NCI-H2171 (cell line): ENCODE data around the gene STK39.
"Not testable (repeated sequence)": the region's sequence is repeated elsewhere in the genome, so short reads cannot be mapped to it uniquely, and the experiment has no call there.

ENCODE experiments used
- DNase-seq: peaks from one replicate; lab custom pipeline; 2025; lab: John Stamatoyannopoulos, UW

The STK39 gene

GRCh38 chr2:168042127-168042824 lies 205.1 kb downstream of the STK39 start:
- not testable (repeated sequence) for DNase-seq

- no peak for DNase-seq
Measured at GRCh38 chr2:168039881-168040280, 207.5 kb downstream of the STK39 start.

GRCh38 chr2:168037778-168038177 lies 209.6 kb downstream of the STK39 start:
- DNase-seq, result no peak

- no peak for DNase-seq
Measured at GRCh38 chr2:168035458-168035857, 211.9 kb downstream of the STK39 start.

GRCh38 chr2:168034616-168035015 lies 212.8 kb downstream of the STK39 start:
- DNase-seq, result no peak

GRCh38 chr2:168033966-168034365 lies 213.4 kb downstream of the STK39 start:
- peak; percentile 19 for DNase-seq

- no peak for DNase-seq
Measured at GRCh38 chr2:168032091-168032490, 215.3 kb downstream of the STK39 start.

- DNase-seq, result no peak
Measured at GRCh38 chr2:168030862-168031624, 216.4 kb downstream of the STK39 start.

- no peak for DNase-seq
Measured at GRCh38 chr2:168029071-168029470, 218.3 kb downstream of the STK39 start.

GRCh38 chr2:168028362-168028761 lies 219.0 kb downstream of the STK39 start:
- no peak for DNase-seq

GRCh38 chr2:168025487-168026202 lies 221.8 kb downstream of the STK39 start:
- DNase-seq, result no peak

- DNase-seq, result no peak
Measured at GRCh38 chr2:168024459-168024858, 222.9 kb downstream of the STK39 start.

- no peak for DNase-seq
Measured at GRCh38 chr2:168021800-168022587, 225.4 kb downstream of the STK39 start.

- no peak for DNase-seq
Measured at GRCh38 chr2:168015274-168015953, 232.0 kb downstream of the STK39 start.

- DNase-seq, result no peak
Measured at GRCh38 chr2:168009900-168010299, 237.5 kb downstream of the STK39 start.

GRCh38 chr2:168008646-168009195 lies 238.7 kb downstream of the STK39 start:
- DNase-seq, result no peak

- DNase-seq, result no peak
Measured at GRCh38 chr2:168006498-168006897, 240.9 kb downstream of the STK39 start.

GRCh38 chr2:168005586-168005985 lies 241.8 kb downstream of the STK39 start:
- no peak for DNase-seq

- DNase-seq, result peak; percentile 19
Measured at GRCh38 chr2:168003876-168004275, 243.5 kb downstream of the STK39 start.

GRCh38 chr2:168002021-168002553 lies 245.3 kb downstream of the STK39 start:
- DNase-seq, result no peak

GRCh38 chr2:167992278-167992677 lies 255.1 kb downstream of the STK39 start:
- DNase-seq, result no peak
